Putamen (tissue), 1 donor: ENCODE measurements around the gene ASIC4.

Experiments
- DNase-seq: peaks from one replicate; pipeline ENCODE4 v3.0.0-alpha.2; 2016; ENCODE audit warnings: low spot score

The ASIC4 gene

GRCh38 chr2:219553463-219553963, 39.2 kb downstream of the ASIC4 start:
- no peak for DNase-seq

GRCh38 chr2:219554350-219554749, 40.1 kb downstream of the ASIC4 start:
- no peak for DNase-seq

GRCh38 chr2:219555956-219556355, 41.7 kb downstream of the ASIC4 start:
- DNase-seq = no peak

- no peak for DNase-seq
Observed at GRCh38 chr2:219556413-219556812, 42.1 kb downstream of the ASIC4 start.

- no peak for DNase-seq
Observed at GRCh38 chr2:219557320-219557719, 43.0 kb downstream of the ASIC4 start.

- DNase-seq = no peak
Observed at GRCh38 chr2:219557791-219558785, 43.8 kb downstream of the ASIC4 start.

- no peak for DNase-seq
Observed at GRCh38 chr2:219559156-219559915, 45.1 kb downstream of the ASIC4 start.

- DNase-seq = no peak
Observed at GRCh38 chr2:219560037-219560892, 46.0 kb downstream of the ASIC4 start.

GRCh38 chr2:219560893-219561178, 46.6 kb downstream of the ASIC4 start:
- DNase-seq = no peak

- DNase-seq = no peak
Observed at GRCh38 chr2:219561179-219562048, 47.1 kb downstream of the ASIC4 start.

- no peak for DNase-seq
Observed at GRCh38 chr2:219562049-219563020, 48.1 kb downstream of the ASIC4 start.

GRCh38 chr2:219563271-219563928, 49.1 kb downstream of the ASIC4 start:
- DNase-seq = no peak

- no peak for DNase-seq
Observed at GRCh38 chr2:219565130-219566080, 51.1 kb downstream of the ASIC4 start.

GRCh38 chr2:219566640-219567039, 52.4 kb downstream of the ASIC4 start:
- no peak for DNase-seq

GRCh38 chr2:219567131-219567530, 52.8 kb downstream of the ASIC4 start:
- no peak for DNase-seq

- no peak for DNase-seq
Observed at GRCh38 chr2:219567791-219568361, 53.6 kb downstream of the ASIC4 start.

GRCh38 chr2:219569041-219569440, 54.8 kb downstream of the ASIC4 start:
- no peak for DNase-seq

- no peak for DNase-seq
Observed at GRCh38 chr2:219569635-219570034, 55.4 kb downstream of the ASIC4 start.
